ENCODE results near the gene EMSY. TPM values are rescaled to one million over a fixed set of nuclear protein-coding genes. Genes with fewer than 3 reads are reported as not detected.

Gene EMSY
- polyA plus RNA-seq, 1 donor from 2014 or later: 25.0 TPM

- no peaks in the 10 kb centered on the region for H4K20me1 ChIP-seq (ENCODE audit: insufficient read depth)
- H3K36me3 ChIP-seq (ENCODE audit: insufficient read depth, low read length): no peaks in the 10 kb centered on the region
- H3K27ac ChIP-seq (ENCODE audit: low read length): no peak overlapping the region
- no peaks in the 10 kb centered on the region for H3F3A ChIP-seq (ENCODE audit: insufficient read depth, low read length, poor library complexity, severe bottlenecking)
- H3K4me3 ChIP-seq (ENCODE audit: low read length): no peak overlapping the region
- no peak overlapping the region for H2AFZ ChIP-seq (ENCODE audit: low read depth, low read length)
- H3K9me2 ChIP-seq (ENCODE audit: insufficient read depth, low read length): no peaks in the 10 kb centered on the region
- no peak for TF ChIP-seq POLR2AphosphoS5 (IDR thresholded peaks at IDR 0.05)
- no peak for TF ChIP-seq EP300 (conservative IDR thresholded peaks at IDR 0.05; ENCODE audit: poor library complexity, severe bottlenecking)
- TF ChIP-seq REST (IDR thresholded peaks at IDR 0.05; ENCODE audit: borderline replicate concordance): no peak
- peak; percentile 25 for TF ChIP-seq CTCF (IDR thresholded peaks at IDR 0.05; ENCODE audit: poor library complexity, severe bottlenecking)
- TF ChIP-seq EZH2 (IDR thresholded peaks at IDR 0.05; ENCODE audit: borderline replicate concordance, insufficient read depth, low read length, poor library complexity, severe bottlenecking): no peak
- no peak for TF ChIP-seq MXI1 (conservative IDR thresholded peaks at IDR 0.05; ENCODE audit: poor library complexity, severe bottlenecking)
- no peaks in the 10 kb centered on the region for H3K27me3 ChIP-seq (ENCODE audit: insufficient read depth, low read depth, low read length)
- no peaks in the 10 kb centered on the region for H3K79me2 ChIP-seq (replicated peaks; ENCODE audit: insufficient read depth, low read length)
- H3K9me3 ChIP-seq (ENCODE audit: low read length): no peaks in the 10 kb centered on the region
- H3K9ac ChIP-seq (ENCODE audit: low read length): no peak overlapping the region
- H3K4me2 ChIP-seq (ENCODE audit: low read length): no peak overlapping the region
Measured at GRCh38 chr11:76598426-76598839, 153.6 kb downstream of the EMSY start.

GRCh38 chr11:76599041-76600013 lies 154.5 kb downstream of the EMSY start:
- no peak for TF ChIP-seq SMC3 (conservative IDR thresholded peaks at IDR 0.05; ENCODE audit: poor library complexity)
- TF ChIP-seq RAD21 (conservative IDR thresholded peaks at IDR 0.05): no peak
- Histone ChIP-seq H3K4me2 (ENCODE audit: low read length) (no peak overlapping the region), H3K27me3 (ENCODE audit: insufficient read depth, low read depth, low read length) (no peaks in the 10 kb centered on the region), H3K9ac (ENCODE audit: low read length) (no peak overlapping the region), H3F3A (ENCODE audit: insufficient read depth, low read length, poor library complexity, severe bottlenecking) (no peaks in the 10 kb centered on the region), H3K9me2 (ENCODE audit: insufficient read depth, low read length) (no peaks in the 10 kb centered on the region), H2AFZ (ENCODE audit: low read depth, low read length) (no peak overlapping the region), H3K9me3 (ENCODE audit: low read length) (no peaks in the 10 kb centered on the region), H4K20me1 (ENCODE audit: insufficient read depth) (no peaks in the 10 kb centered on the region), H3K4me3 (ENCODE audit: low read length) (no peak overlapping the region), H3K36me3 (ENCODE audit: insufficient read depth, low read length) (no peaks in the 10 kb centered on the region), H3K79me2 (replicated peaks; ENCODE audit: insufficient read depth, low read length) (no peaks in the 10 kb centered on the region), H3K27ac (ENCODE audit: low read length) (no peak overlapping the region)
